Measurements from ENCODE around the gene ATP6V0C.

ATP6V0C gene

GRCh38 chr16:2470603-2471015 lies 43.1 kb upstream of the ATP6V0C start:
- H3K4me2 ChIP-seq (ENCODE audit: low read length): peak overlapping the region; percentile 92
- peak overlapping the region; percentile 95 for H3K27ac ChIP-seq (ENCODE audit: low read depth, low read length)

GRCh38 chr16:2471016-2471652 lies 42.6 kb upstream of the ATP6V0C start, which contains the start of gene NTN3:
NTN3 (plus strand) TSS chr16:2471297; CDS start chr16:2471702, 405 bp downstream.
- Histone ChIP-seq H3K27ac (ENCODE audit: low read depth, low read length) (peak within 1 kb of the TSS; percentile 95), H3K9me2 (replicated peaks; ENCODE audit: control insufficient read depth, low read length) (no peaks in the 10 kb centered on the region), H3K27me3 (ENCODE audit: control insufficient read depth, low read length) (no peaks in the 10 kb centered on the region), H3K4me1 (ENCODE audit: control insufficient read depth, low read length) (peaks cover 76% of the 10 kb centered on the region), H3K4me3 (ENCODE audit: low read length) (peak within 1 kb of the TSS; percentile 81), H3K36me3 (ENCODE audit: control insufficient read depth, low read length) (peaks cover 5% of the 10 kb centered on the region; the same call in 1 of the 2 replicates), H3K79me2 (ENCODE audit: control insufficient read depth, low read length) (peaks cover 33% of the 10 kb centered on the region), H3F3A (ENCODE audit: control insufficient read depth, insufficient read depth) (peaks cover 15% of the 10 kb centered on the region), H3K4me2 (ENCODE audit: low read length) (peak within 1 kb of the TSS; percentile 92), H4K20me1 (ENCODE audit: control insufficient read depth, insufficient read depth, low read depth, low read length) (peaks cover 5% of the 10 kb centered on the region; the same call in 1 of the 2 replicates), H3K9me3 (ENCODE audit: control insufficient read depth, insufficient read depth, low read length) (no peaks in the 10 kb centered on the region)
- no peak for TF ChIP-seq CTCF (IDR thresholded peaks at IDR 0.05; ENCODE audit: low read depth, low read length, poor library complexity, severe bottlenecking)
- TF ChIP-seq EZH2phosphoT487 (IDR thresholded peaks at IDR 0.05; ENCODE audit: borderline replicate concordance, low read length): no peak

More at GRCh38 chr16:2470603-2471015, 43.1 kb upstream of the ATP6V0C start:
- Histone ChIP-seq H3K36me3 (ENCODE audit: control insufficient read depth, low read length) (peaks cover 5% of the 10 kb centered on the region; the same call in 1 of the 2 replicates), H3K79me2 (ENCODE audit: control insufficient read depth, low read length) (peaks cover 28% of the 10 kb centered on the region), H3K4me1 (ENCODE audit: control insufficient read depth, low read length) (peaks cover 75% of the 10 kb centered on the region), H3K27me3 (ENCODE audit: control insufficient read depth, low read length) (no peaks in the 10 kb centered on the region), H3F3A (ENCODE audit: control insufficient read depth, insufficient read depth) (peaks cover 20% of the 10 kb centered on the region), H3K9me3 (ENCODE audit: control insufficient read depth, insufficient read depth, low read length) (no peaks in the 10 kb centered on the region), H3K9me2 (replicated peaks; ENCODE audit: control insufficient read depth, low read length) (no peaks in the 10 kb centered on the region), H4K20me1 (ENCODE audit: control insufficient read depth, insufficient read depth, low read depth, low read length) (0 out of 2 replicates have a peak, but pooled peaks cover under 1% of the 10 kb centered on the region), H3K4me3 (ENCODE audit: low read length) (peak overlapping the region; percentile 81)
- TF ChIP-seq CTCF (IDR thresholded peaks at IDR 0.05; ENCODE audit: low read depth, low read length, poor library complexity, severe bottlenecking) (no peak), EZH2phosphoT487 (IDR thresholded peaks at IDR 0.05; ENCODE audit: borderline replicate concordance, low read length) (no peak)

GRCh38 chr16:2471653-2472487 lies 41.9 kb upstream of the ATP6V0C start:
- H3K27ac ChIP-seq (ENCODE audit: low read depth, low read length): peak overlapping the region; percentile 95
- H3K27me3 ChIP-seq (ENCODE audit: control insufficient read depth, low read length): no peaks in the 10 kb centered on the region
- no peak for TF ChIP-seq CTCF (IDR thresholded peaks at IDR 0.05; ENCODE audit: low read depth, low read length, poor library complexity, severe bottlenecking)
- no peak for TF ChIP-seq EZH2phosphoT487 (IDR thresholded peaks at IDR 0.05; ENCODE audit: borderline replicate concordance, low read length)
- H4K20me1 ChIP-seq (ENCODE audit: control insufficient read depth, insufficient read depth, low read depth, low read length): peaks cover 11% of the 10 kb centered on the region; the same call in 1 of the 2 replicates
- peak overlapping the region; percentile 92 for H3K4me2 ChIP-seq (ENCODE audit: low read length)
- H3K79me2 ChIP-seq (ENCODE audit: control insufficient read depth, low read length): peaks cover 40% of the 10 kb centered on the region
- peaks cover 13% of the 10 kb centered on the region for H3F3A ChIP-seq (ENCODE audit: control insufficient read depth, insufficient read depth)
- no peaks in the 10 kb centered on the region for H3K9me2 ChIP-seq (replicated peaks; ENCODE audit: control insufficient read depth, low read length)
- H3K4me1 ChIP-seq (ENCODE audit: control insufficient read depth, low read length): peaks cover 78% of the 10 kb centered on the region
- H3K36me3 ChIP-seq (ENCODE audit: control insufficient read depth, low read length): peaks cover 5% of the 10 kb centered on the region; the same call in 1 of the 2 replicates
- H3K9me3 ChIP-seq (ENCODE audit: control insufficient read depth, insufficient read depth, low read length): no peaks in the 10 kb centered on the region
- peak overlapping the region; percentile 81 for H3K4me3 ChIP-seq (ENCODE audit: low read length)

Data from DOHH2 (cell line).